ENCODE data around the gene SUPT20HL1. TPM values are rescaled to one million over a fixed set of nuclear protein-coding genes. Genes with fewer than 3 reads are reported as not detected.
A peak's percentile ranks its signal among the peaks of the same experiment; 100 is the strongest.

The SUPT20HL1 gene
- total RNA-seq, 1 donor from 2014 or later: not detected

DNA sequence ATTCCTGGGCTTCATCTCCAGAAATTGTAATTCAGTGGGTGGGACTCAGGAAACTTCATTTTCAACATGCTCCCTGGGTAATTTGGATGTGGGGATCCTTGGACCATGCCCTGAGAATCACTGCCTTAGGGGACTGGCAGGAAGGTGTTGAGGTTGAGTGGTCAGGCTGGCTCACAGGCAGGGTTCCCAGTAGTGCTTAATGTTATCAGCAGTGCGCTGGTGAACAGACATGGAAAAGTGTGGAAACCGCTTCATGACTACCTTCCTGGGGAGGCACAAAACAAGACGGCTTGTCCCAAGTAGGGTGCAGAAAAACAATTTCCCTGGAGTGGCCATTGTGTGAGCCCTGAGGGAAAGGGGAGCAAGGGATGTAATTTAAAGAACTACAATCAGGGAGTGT lies 31.4 kb downstream of the SUPT20HL1 start:
- TF ChIP-seq, protein P1, sequence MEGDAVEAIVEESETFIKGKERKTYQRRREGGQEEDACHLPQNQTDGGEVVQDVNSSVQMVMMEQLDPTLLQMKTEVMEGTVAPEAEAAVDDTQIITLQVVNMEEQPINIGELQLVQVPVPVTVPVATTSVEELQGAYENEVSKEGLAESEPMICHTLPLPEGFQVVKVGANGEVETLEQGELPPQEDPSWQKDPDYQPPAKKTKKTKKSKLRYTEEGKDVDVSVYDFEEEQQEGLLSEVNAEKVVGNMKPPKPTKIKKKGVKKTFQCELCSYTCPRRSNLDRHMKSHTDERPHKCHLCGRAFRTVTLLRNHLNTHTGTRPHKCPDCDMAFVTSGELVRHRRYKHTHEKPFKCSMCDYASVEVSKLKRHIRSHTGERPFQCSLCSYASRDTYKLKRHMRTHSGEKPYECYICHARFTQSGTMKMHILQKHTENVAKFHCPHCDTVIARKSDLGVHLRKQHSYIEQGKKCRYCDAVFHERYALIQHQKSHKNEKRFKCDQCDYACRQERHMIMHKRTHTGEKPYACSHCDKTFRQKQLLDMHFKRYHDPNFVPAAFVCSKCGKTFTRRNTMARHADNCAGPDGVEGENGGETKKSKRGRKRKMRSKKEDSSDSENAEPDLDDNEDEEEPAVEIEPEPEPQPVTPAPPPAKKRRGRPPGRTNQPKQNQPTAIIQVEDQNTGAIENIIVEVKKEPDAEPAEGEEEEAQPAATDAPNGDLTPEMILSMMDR (IDR thresholded peaks at IDR 0.05; ENCODE audit: partially characterized antibody, unreplicated experiment): no peak
- no peak overlapping the region for H3K27ac Mint-ChIP-seq (ENCODE audit: unreplicated experiment)
- no peak overlapping the region for H3K4me3 Mint-ChIP-seq (ENCODE audit: unreplicated experiment)
- no peaks in the 10 kb centered on the region for H3K36me3 Mint-ChIP-seq (ENCODE audit: unreplicated experiment)
- no peak for DNase-seq
- no peaks in the 10 kb centered on the region for H3K27me3 Mint-ChIP-seq (ENCODE audit: unreplicated experiment)
- no peaks in the 10 kb centered on the region for H3K4me1 Mint-ChIP-seq (ENCODE audit: low read depth, unreplicated experiment)
- H3K9me3 Mint-ChIP-seq (ENCODE audit: unreplicated experiment): no peaks in the 10 kb centered on the region

DNA sequence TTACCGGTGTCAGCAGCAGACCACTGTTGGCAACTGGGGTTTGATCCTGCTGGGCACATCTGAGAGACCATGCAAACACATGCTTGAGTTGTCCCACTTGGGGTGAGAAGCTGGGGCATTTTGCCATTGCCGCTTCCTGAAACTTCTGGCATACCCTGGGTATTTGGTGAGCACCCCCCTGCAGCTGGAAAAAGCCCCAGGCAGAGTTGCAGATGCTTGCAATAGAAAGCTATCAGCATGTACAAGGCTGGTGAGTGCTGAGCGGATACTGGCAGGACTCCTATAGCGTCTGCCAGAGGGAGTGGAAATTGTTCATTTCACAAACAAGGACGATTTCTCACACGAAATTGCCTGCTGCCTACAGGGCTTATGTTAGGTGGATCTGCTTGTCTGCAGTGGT lies 32.3 kb downstream of the SUPT20HL1 start:
- Mint-ChIP-seq H3K4me3 (ENCODE audit: unreplicated experiment) (no peak overlapping the region), H3K27me3 (ENCODE audit: unreplicated experiment) (no peaks in the 10 kb centered on the region), H3K9me3 (ENCODE audit: unreplicated experiment) (no peaks in the 10 kb centered on the region), H3K27ac (ENCODE audit: unreplicated experiment) (no peak overlapping the region), H3K4me1 (ENCODE audit: low read depth, unreplicated experiment) (no peaks in the 10 kb centered on the region), H3K36me3 (ENCODE audit: unreplicated experiment) (no peaks in the 10 kb centered on the region)
- no peak for DNase-seq
- TF ChIP-seq, protein P1 (IDR thresholded peaks at IDR 0.05; ENCODE audit: partially characterized antibody, unreplicated experiment): no peak

DNA sequence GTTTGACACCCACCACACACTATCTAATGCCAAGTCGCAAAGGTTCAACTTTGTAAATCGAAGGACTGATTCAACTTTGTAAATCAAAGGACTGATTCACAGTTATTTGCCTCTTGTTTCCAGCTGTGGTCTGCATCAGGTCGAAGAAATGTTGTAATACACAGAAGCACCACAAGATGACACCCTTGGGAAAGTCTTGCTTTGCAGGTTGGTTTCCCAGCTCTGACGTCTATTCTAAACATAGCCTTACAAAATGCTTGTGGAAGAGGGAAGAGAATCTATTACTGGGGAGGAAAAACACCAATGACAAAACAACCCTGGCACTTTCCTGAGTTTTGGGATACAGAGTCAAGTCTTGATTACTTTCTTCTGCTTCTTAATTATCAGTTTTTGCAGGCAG lies 35.3 kb downstream of the SUPT20HL1 start:
- no peaks in the 10 kb centered on the region for H3K4me1 Mint-ChIP-seq (ENCODE audit: low read depth, unreplicated experiment)
- no peaks in the 10 kb centered on the region for H3K27me3 Mint-ChIP-seq (ENCODE audit: unreplicated experiment)
- TF ChIP-seq, protein P1 (IDR thresholded peaks at IDR 0.05; ENCODE audit: partially characterized antibody, unreplicated experiment): peak; percentile 61
- no peak overlapping the region for H3K4me3 Mint-ChIP-seq (ENCODE audit: unreplicated experiment)
- H3K36me3 Mint-ChIP-seq (ENCODE audit: unreplicated experiment): no peaks in the 10 kb centered on the region
- no peak for DNase-seq
- H3K9me3 Mint-ChIP-seq (ENCODE audit: unreplicated experiment): no peaks in the 10 kb centered on the region
- no peak overlapping the region for H3K27ac Mint-ChIP-seq (ENCODE audit: unreplicated experiment)

DNA sequence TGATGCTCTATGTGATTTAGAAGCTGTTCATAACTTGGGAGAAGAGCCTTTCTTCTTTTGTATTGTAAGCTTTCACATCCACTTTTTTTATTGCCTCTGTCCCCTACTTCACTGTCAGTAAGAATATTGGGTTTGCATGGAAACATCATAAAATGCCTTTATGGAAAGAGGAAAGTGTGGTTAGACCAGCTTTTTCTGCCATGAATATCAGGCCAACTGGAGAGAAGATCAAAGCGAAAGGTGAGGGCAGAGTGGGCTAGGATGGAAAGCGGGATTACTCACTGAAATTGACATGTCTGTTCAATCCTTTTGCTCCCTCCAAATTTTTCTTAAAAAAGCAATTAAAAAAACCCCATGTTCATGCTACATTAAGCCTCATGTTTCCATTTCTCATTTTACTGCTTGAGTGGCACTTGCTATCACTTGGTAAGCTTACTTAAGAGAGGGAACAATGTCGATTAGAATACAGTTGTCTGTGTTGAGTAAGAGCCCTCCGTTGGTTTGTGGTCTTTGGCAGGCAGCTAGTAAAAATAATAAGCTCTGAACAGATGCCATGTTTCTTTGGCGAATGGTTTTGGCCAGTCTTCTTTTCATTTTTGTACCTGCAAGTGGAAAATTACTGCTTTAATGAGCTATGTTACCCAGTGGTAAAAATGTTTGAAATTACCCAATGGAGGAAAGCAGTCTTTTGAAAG lies 35.9 kb downstream of the SUPT20HL1 start:
- TF ChIP-seq, protein P1 (IDR thresholded peaks at IDR 0.05; ENCODE audit: partially characterized antibody, unreplicated experiment): no peak
- H3K27ac Mint-ChIP-seq (ENCODE audit: unreplicated experiment): no peak overlapping the region
- no peak for DNase-seq
- H3K27me3 Mint-ChIP-seq (ENCODE audit: unreplicated experiment): no peaks in the 10 kb centered on the region
- H3K4me3 Mint-ChIP-seq (ENCODE audit: unreplicated experiment): no peak overlapping the region
- no peaks in the 10 kb centered on the region for H3K36me3 Mint-ChIP-seq (ENCODE audit: unreplicated experiment)
- H3K9me3 Mint-ChIP-seq (ENCODE audit: unreplicated experiment): no peaks in the 10 kb centered on the region
- no peaks in the 10 kb centered on the region for H3K4me1 Mint-ChIP-seq (ENCODE audit: low read depth, unreplicated experiment)

DNA sequence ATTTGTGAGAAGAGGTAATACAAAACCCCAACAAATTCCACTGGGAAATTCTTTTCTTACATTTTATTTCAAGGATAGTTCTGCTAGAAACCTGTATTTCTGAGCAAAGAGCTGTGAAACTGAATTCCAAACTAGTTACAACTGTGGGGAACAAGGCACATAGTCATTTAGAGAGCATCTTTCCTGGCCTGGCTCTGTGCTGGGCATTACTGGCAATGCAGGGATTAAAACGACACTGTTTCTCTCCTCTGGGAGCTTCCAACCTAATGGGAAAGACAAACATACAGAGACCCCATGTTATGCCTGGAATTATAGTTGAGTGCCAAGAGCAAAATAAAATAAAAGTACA lies 36.5 kb downstream of the SUPT20HL1 start:
- no peak for DNase-seq
- Mint-ChIP-seq H3K27ac (ENCODE audit: unreplicated experiment) (no peak overlapping the region), H3K36me3 (ENCODE audit: unreplicated experiment) (no peaks in the 10 kb centered on the region), H3K4me1 (ENCODE audit: low read depth, unreplicated experiment) (no peaks in the 10 kb centered on the region), H3K27me3 (ENCODE audit: unreplicated experiment) (no peaks in the 10 kb centered on the region), H3K9me3 (ENCODE audit: unreplicated experiment) (no peaks in the 10 kb centered on the region), H3K4me3 (ENCODE audit: unreplicated experiment) (no peak overlapping the region)
- TF ChIP-seq, protein P1 (IDR thresholded peaks at IDR 0.05; ENCODE audit: partially characterized antibody, unreplicated experiment): no peak

Measured in glutamatergic neuron (in vitro differentiated cells).